ENCODE results near the gene SLC38A8.

Gene SLC38A8

GRCh38 chr16:83973077-83973476 is 69.5 kb downstream of the SLC38A8 start:
- H3K4me3 ChIP-seq (ENCODE audit: low read length), result no peak overlapping the region
- TF ChIP-seq, protein P1, sequence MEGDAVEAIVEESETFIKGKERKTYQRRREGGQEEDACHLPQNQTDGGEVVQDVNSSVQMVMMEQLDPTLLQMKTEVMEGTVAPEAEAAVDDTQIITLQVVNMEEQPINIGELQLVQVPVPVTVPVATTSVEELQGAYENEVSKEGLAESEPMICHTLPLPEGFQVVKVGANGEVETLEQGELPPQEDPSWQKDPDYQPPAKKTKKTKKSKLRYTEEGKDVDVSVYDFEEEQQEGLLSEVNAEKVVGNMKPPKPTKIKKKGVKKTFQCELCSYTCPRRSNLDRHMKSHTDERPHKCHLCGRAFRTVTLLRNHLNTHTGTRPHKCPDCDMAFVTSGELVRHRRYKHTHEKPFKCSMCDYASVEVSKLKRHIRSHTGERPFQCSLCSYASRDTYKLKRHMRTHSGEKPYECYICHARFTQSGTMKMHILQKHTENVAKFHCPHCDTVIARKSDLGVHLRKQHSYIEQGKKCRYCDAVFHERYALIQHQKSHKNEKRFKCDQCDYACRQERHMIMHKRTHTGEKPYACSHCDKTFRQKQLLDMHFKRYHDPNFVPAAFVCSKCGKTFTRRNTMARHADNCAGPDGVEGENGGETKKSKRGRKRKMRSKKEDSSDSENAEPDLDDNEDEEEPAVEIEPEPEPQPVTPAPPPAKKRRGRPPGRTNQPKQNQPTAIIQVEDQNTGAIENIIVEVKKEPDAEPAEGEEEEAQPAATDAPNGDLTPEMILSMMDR (conservative IDR thresholded peaks at IDR 0.05; ENCODE audit: low read length), result no peak
- no peak for DNase-seq (ENCODE audit: low read depth)

DNA sequence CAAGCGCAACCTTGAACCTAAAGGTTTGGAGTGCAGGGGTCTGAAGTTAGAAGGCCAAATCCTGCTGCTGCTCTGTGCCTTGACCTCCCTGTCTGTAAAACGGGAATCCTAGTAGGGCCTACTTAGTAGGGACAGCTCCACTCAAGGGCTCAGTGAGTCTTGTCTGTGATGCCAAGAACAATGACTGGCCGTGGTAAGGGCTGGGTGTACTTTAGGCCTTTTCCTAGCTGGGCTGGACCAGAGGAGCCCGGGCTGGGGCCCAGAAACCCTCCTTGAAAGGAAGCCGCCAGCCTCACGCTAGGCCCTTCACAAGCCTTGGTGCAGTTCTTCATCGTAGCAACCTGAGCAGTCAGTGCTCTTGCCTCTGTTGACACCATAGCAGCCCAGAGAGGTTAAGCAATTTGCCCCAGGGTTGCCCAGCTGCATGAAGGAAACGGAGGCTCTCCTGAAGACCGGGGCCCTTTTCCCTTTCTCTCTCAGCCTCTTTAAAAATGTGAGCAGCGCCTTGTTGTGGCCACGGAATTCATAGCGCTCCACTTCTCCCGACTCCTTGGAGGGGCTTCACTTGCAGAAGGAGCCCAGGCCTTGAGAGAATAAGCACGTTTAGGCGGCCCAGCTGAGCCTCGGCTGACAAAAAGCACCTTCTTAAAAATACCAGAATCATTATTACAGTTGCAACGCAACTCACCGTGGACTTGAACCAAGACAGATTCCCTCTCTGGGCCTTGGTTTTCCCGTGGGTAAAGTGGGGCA is 70.2 kb downstream of the SLC38A8 start:
- H3K4me3 ChIP-seq (ENCODE audit: low read length), result no peak overlapping the region
- DNase-seq (ENCODE audit: low read depth), result no peak
- TF ChIP-seq, protein P1 (conservative IDR thresholded peaks at IDR 0.05; ENCODE audit: low read length), result no peak

DNA sequence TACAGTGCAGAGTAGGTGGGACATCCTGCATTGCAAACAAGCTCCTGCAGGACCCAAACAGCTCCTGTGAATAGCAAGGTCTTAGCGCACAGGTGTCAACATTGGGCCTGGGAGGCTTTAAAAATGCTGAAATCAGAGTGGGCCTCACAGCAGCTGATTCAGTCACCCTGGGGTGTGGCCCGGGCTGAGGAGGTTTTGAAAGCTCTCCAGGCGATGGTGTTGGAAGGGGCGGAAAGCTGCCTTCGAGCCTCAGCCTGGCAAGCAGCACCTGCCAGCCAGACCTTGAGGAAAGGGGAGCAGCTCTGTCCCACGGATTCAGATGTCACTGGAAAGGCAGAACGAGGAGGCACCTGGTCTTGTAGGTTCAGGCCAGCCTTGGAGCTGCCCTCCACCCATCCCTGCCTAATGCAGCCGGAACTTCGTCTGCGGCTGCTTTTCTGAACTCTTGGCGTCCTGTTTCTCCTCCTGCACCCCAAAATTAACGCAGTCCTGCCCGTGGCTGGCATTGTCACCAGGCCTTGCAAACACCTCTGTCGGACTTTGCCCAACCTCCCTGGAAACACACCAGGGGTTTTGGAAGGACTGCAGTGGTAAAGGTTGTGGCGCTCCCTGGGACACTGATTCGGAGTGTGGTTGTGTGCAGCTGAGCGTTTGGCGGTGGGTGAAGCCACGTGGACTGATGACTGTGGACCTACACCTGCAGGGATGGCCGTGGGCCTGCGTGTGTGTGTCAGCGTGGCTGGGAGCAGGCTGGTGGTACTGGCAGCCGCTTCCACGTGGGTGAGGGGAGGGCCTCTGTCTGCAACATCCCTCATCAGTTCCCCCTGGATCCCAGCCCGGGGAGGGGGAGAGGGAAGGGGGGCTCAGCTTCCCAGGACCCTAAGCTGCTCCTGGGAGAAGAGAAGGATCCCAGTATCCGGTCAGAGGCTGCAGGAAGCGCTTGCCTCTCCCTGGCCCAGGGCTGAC is 71.1 kb downstream of the SLC38A8 start:
- TF ChIP-seq, protein P1 (conservative IDR thresholded peaks at IDR 0.05; ENCODE audit: low read length), result no peak
- H3K4me3 ChIP-seq (ENCODE audit: low read length), result no peak overlapping the region
- no peak for DNase-seq (ENCODE audit: low read depth)

- TF ChIP-seq, protein P1 (conservative IDR thresholded peaks at IDR 0.05; ENCODE audit: low read length), result no peak
- DNase-seq (ENCODE audit: low read depth), result no peak
- H3K4me3 ChIP-seq (ENCODE audit: low read length), result no peak overlapping the region
These were observed 72.2 kb downstream of the SLC38A8 start for GRCh38 chr16:83970430-83970815.

DNA sequence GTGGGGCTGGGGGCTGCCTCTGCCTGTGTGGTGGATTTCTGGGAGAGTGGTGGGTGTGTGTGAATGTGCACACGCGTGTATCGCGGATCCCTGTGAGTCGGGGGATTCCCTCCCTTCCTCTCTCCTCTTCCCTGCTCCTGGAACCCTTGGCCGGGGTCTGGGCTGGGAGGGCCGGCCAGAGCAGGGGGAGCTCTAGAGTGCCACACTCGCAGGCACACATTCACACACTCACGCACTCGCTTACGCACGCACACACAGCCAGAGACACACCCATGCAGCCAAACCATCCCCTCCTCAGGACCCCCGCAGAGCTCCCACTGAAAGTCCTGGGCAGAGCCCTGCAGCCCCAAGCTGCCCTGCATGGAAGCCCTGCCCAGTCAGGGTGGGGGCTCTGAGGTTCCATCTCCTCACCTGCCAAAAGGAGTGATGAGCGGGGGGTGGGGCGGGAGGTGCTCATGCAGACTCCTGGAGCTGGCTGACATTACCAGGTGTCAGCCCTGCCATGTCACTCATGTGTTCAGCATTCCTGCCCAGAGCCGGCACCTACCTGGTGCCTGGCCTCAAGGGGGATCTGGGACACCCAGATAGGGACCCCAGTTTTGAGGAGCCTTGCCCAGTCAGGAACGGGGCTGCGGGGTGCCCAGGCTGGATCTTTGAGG is 72.7 kb downstream of the SLC38A8 start:
- TF ChIP-seq, protein P1 (conservative IDR thresholded peaks at IDR 0.05; ENCODE audit: low read length), result no peak
- H3K4me3 ChIP-seq (ENCODE audit: low read length), result no peak overlapping the region
- DNase-seq (ENCODE audit: low read depth), result no peak

GRCh38 chr16:83968891-83969649 is 73.5 kb downstream of the SLC38A8 start:
- H3K4me3 ChIP-seq (ENCODE audit: low read length), result no peak overlapping the region
- no peak for DNase-seq (ENCODE audit: low read depth)
- TF ChIP-seq, protein P1 (conservative IDR thresholded peaks at IDR 0.05; ENCODE audit: low read length), result no peak

Measured in AG10803 (cell line).